Breast epithelium (tissue), 4 donors: Measurements from ENCODE around the gene LENG8. TPM values are rescaled to one million over a fixed set of nuclear protein-coding genes. Genes with fewer than 3 reads are reported as not detected.

Experiments used
- DNase-seq, 2 donors: peaks; one replicate each; pipeline ENCODE4 v3.0.0-alpha.2; 2019; ENCODE audit warnings: low spot score in 2 of 2
- H3K27ac ChIP-seq, 2 donors: fragments of 200-600 bp; sonication (generic) in 1 of 2; one replicate each; pipeline ENCODE4 v1.5.1; 2016 to 2019; ENCODE audit warnings: mild to moderate bottlenecking in 1 of 2
- H3K27me3 ChIP-seq, 2 donors: fragments of 200-600 bp; sonication (generic) in 1 of 2; one replicate each; pipeline versions ENCODE4 v1.5.1 to v1.6.0; 2017 to 2019; ENCODE audit warnings: control low read depth in 1 of 2, mild to moderate bottlenecking in 1 of 2
- H3K36me3 ChIP-seq: fragments of 200-600 bp; one replicate; pipeline ENCODE4 v1.5.1; 2019
- H3K4me1 ChIP-seq, 2 donors: fragments of 200-600 bp; sonication (generic); one replicate each; pipeline ENCODE4 v1.5.1; 2016 to 2019; ENCODE audit warnings: control low read depth in 1 of 2
- H3K4me3 ChIP-seq, 3 donors: fragments of 200-600 bp; sonication (generic); 1 replicate in 2 of 3; 2 replicates in 1 of 3; pipeline ENCODE4 v1.5.1; 2016 to 2019; ENCODE audit warnings: mild to moderate bottlenecking in 3 of 3, moderate library complexity in 2 of 3
- H3K9me3 ChIP-seq, 2 donors: fragments of 200-600 bp; sonication (generic) in 1 of 2; one replicate each; pipeline ENCODE4 v1.5.1; 2016 to 2019; ENCODE audit warnings: control low read depth in 1 of 2
- CTCF ChIP-seq, 3 donors: fragments of 450-650 bp; IDR thresholded peaks; one replicate each; pipeline ENCODE4 v1.5.1; 2016 to 2017; ENCODE audit warnings: antibody characterized with exemption in 3 of 3, mild to moderate bottlenecking in 3 of 3, moderate library complexity in 3 of 3
- POLR2A ChIP-seq: fragments of 450-650 bp; IDR thresholded peaks from one replicate; pipeline ENCODE4 v1.6.1; 2016; ENCODE audit warnings: antibody characterized with exemption, mild to moderate bottlenecking, moderate library complexity
- POLR2AphosphoS5 ChIP-seq, 3 donors: sonication (generic); formaldehyde crosslinking; IDR thresholded peaks; one replicate each; pipeline ENCODE4 v1.6.1; 2017; ENCODE audit warnings: antibody characterized with exemption in 3 of 3
- intact Hi-C: fragments of 100-400 bp; cut with DNase I; formaldehyde crosslinking; loops from one replicate; pipeline ENCODE4 v1.15.1; 2023; ENCODE audit warnings: low total_unique reads
- total RNA-seq, 3 donors: library from RNA; depleted of rRNA; stranded (reverse); fragments of >200 nt; gene quantifications; one replicate each; pipeline ENCODE4 v1.1.0, GENCODE V29; 2016

Gene LENG8
- total RNA-seq, 3 donors from 2014 or later = 82.9 to 204 (median 148) TPM

DNA sequence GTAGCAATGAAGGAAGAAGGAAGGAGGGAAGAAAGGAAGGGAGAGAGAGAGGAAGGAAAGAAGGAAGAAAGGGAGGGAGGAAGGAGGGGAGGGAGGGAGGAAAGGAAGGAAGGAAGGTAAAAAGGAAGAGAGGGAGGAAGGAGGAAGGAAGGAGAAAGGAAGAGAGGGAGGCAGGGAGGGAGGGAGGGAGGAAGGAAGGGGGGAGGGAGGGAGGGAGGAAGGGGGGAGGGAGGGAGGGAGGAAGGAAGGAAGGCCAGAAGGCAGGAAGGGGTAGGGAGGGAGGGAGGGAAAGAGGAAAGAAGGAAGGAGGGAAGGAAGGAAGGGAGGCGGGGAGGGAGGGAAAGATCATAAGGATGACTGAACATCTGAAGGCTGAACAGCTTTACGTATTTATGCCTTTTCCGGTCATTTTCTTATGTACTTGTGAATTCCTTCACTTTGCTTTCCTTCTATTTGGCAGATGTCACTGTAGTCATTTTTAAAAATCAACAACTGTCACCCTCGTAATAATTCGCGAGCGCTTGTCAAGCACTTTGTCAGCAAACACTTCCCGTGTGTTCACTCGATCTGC is 40.5 kb upstream of the LENG8 start:
- Histone ChIP-seq H3K9me3 (no peaks in the 10 kb centered on the region), H3K4me1 (no peaks in the 10 kb centered on the region), H3K27ac (no peak overlapping the region), H3K36me3 (no peaks in the 10 kb centered on the region), H3K27me3 (peaks cover 0 to 4% of the 10 kb centered on the region in 2 donors), H3K4me3 (no peak overlapping the region)
- no peak for TF ChIP-seq POLR2A
- no peak for TF ChIP-seq CTCF (IDR thresholded peaks at IDR 0.05)
- no peak for TF ChIP-seq POLR2AphosphoS5 (IDR thresholded peaks at IDR 0.05)
- DNase-seq = no peak
- intact Hi-C loops = no loop called here

- TF ChIP-seq POLR2AphosphoS5 (IDR thresholded peaks at IDR 0.05) (no peak), CTCF (IDR thresholded peaks at IDR 0.05) (no peak), POLR2A (no peak)
- Histone ChIP-seq H3K9me3 (no peaks in the 10 kb centered on the region), H3K36me3 (no peaks in the 10 kb centered on the region), H3K4me3 (no peak overlapping the region), H3K4me1 (no peaks in the 10 kb centered on the region), H3K27me3 (peaks cover 6 to 22% of the 10 kb centered on the region in 2 donors), H3K27ac (no peak overlapping the region)
- DNase-seq = no peak
- intact Hi-C loops = no loop called here
Measured at GRCh38 chr19:54411033-54411432, 38.0 kb upstream of the LENG8 start.

- Histone ChIP-seq H3K4me1 (no peaks in the 10 kb centered on the region), H3K4me3 (no peak overlapping the region), H3K9me3 (no peaks in the 10 kb centered on the region), H3K27me3 (peaks cover 6 to 35% of the 10 kb centered on the region in 2 donors), H3K36me3 (no peaks in the 10 kb centered on the region), H3K27ac (no peak overlapping the region)
- DNase-seq = no peak
- intact Hi-C loops = no loop called here
- TF ChIP-seq CTCF (IDR thresholded peaks at IDR 0.05) = no peak
- no peak for TF ChIP-seq POLR2AphosphoS5 (IDR thresholded peaks at IDR 0.05)
Measured at GRCh38 chr19:54412877-54413276, 36.1 kb upstream of the LENG8 start.

GRCh38 chr19:54414156-54414555 is 34.8 kb upstream of the LENG8 start:
- Histone ChIP-seq H3K36me3 (no peaks in the 10 kb centered on the region), H3K27ac (no peak overlapping the region), H3K9me3 (no peaks in the 10 kb centered on the region), H3K4me3 (no peak overlapping the region), H3K4me1 (no peaks in the 10 kb centered on the region), H3K27me3 (peaks cover 6 to 40% of the 10 kb centered on the region in 2 donors)
- no peak for DNase-seq
- TF ChIP-seq POLR2AphosphoS5 (IDR thresholded peaks at IDR 0.05) (no peak), CTCF (IDR thresholded peaks at IDR 0.05) (no peak), POLR2A (no peak)
- intact Hi-C loops = no loop called here

- no peak for DNase-seq
- H3K4me3 ChIP-seq = peak within 1 kb of the TSS in 2 of 3 donors; percentile 45 to 57
- H3K9me3 ChIP-seq = no peaks in the 10 kb centered on the region
- TF ChIP-seq POLR2A = no peak
- no peak for TF ChIP-seq CTCF (IDR thresholded peaks at IDR 0.05)
- TF ChIP-seq POLR2AphosphoS5 (IDR thresholded peaks at IDR 0.05) = no peak
- intact Hi-C loops = no loop called here
- H3K36me3 ChIP-seq = no peaks in the 10 kb centered on the region
- no peaks in the 10 kb centered on the region for H3K4me1 ChIP-seq
- peaks cover 6 to 41% of the 10 kb centered on the region in 2 donors for H3K27me3 ChIP-seq
- no peak within 1 kb of the TSS for H3K27ac ChIP-seq
Measured at GRCh38 chr19:54415208-54415900, 33.6 kb upstream of the LENG8 start, which contains the start of gene TTYH1. TTYH1 (plus strand) TSS chr19:54415464; CDS start chr19:54415553, 89 bp downstream.
